ENCODE measurements around the gene GLIPR1L2. TPM values are rescaled to one million over a fixed set of nuclear protein-coding genes. Genes with fewer than 3 reads are reported as not detected.
A peak's percentile ranks its signal among the peaks of the same experiment; 100 is the strongest.

The GLIPR1L2 gene
- polyA plus RNA-seq, 12 donors, result 0.27 to 2.3 (median 1.8) TPM; not detected in 2

DNA sequence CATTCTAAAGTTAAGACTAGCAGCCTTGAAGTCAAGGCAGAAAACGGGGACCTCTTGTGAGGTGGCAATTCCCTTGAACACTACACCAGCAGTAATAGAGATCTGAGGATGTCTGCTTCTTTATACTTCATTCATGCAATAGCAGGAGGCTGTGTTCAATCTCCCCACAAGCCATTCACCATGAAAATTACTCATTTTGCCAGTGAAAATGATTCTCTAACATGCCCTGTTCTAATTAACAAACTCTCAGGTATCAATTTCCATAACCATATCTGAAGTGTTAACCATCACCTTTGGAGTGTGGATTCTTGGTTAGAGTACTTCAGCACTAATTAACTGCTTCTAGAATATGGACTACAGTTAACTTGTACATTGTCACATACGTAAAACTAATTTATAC is 86.2 kb downstream of the GLIPR1L2 start:
- DNase-seq, result no peak

GRCh38 chr12:75478116-75478794 is 87.4 kb downstream of the GLIPR1L2 start:
- no peak for DNase-seq

GRCh38 chr12:75479963-75480461 is 89.1 kb downstream of the GLIPR1L2 start:
- DNase-seq, result no peak

- peak; percentile 66 for DNase-seq
Observed at GRCh38 chr12:75480469-75480949, 89.6 kb downstream of the GLIPR1L2 start, which contains the start of gene GLIPR1. TSS of gene GLIPR1 (plus strand) at chr12:75480755. CDS start at chr12:75480881, 126 bp downstream.

GRCh38 chr12:75481013-75481705 is 90.3 kb downstream of the GLIPR1L2 start:
- no peak for DNase-seq

GRCh38 chr12:75481774-75482173 is 90.9 kb downstream of the GLIPR1L2 start:
- DNase-seq, result no peak

Other genes starting within 250 kb of the GLIPR1L2 start
- under 1 TPM in 10 of 12 donors, not detected in 2; 0.18 to 0.82 (median 0.51) TPM for gene KCNC2, start 181.2 kb upstream of the GLIPR1L2 start, polyA plus RNA-seq (ENCODE audit: insufficient read length in 12 of 12)
- gene CAPS2, start 60.8 kb upstream of the GLIPR1L2 start, polyA plus RNA-seq (ENCODE audit: insufficient read length in 12 of 12), result 1 to 10 TPM in 10 of 12 donors, not detected in 2; 1.6 to 5.4 (median 3.1) TPM
- under 1 TPM in 5 of 12 donors, not detected in 7; 0.21 to 0.93 (median 0.31) TPM for gene GLIPR1L1, start 56.4 kb upstream of the GLIPR1L2 start, polyA plus RNA-seq (ENCODE audit: insufficient read length in 12 of 12)
- gene GLIPR1, start 89.7 kb downstream of the GLIPR1L2 start, polyA plus RNA-seq (ENCODE audit: insufficient read length in 12 of 12), result 10 to 100 TPM in 8 of 12 donors, 1 to 10 TPM in 3, not detected in 1; 4.2 to 17.0 (median 12.8) TPM
- 100 to 1,000 TPM in 1 of 12 donors, 10 to 100 TPM in 11; 52.0 to 100 (median 63.7) TPM for gene KRR1, start 120.5 kb downstream of the GLIPR1L2 start, polyA plus RNA-seq (ENCODE audit: insufficient read length in 12 of 12)

Measured in muscle of arm (tissue), 12 donors.